ENCODE results near the gene GSK3B.

Gene GSK3B

DNA sequence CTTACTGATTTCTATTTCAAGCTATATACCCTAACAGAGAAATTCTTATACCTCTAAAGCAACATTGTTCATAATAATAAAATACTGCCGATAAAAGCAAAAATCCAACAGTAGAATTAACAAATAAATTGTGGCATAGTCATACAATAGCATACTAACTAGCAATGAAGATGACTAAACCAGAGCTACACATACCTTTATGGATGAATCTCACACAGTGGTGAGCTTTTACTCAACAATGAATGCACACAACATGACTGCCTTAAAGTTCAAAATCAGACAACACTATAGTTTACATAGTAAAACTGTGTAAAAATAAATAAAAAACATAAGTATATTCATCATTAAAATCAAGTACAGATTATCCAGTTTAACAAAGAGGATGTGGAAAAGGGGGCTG is 213.3 kb downstream of the GSK3B start:
- Histone ChIP-seq H3K36me3 (ENCODE audit: control insufficient read depth, insufficient read depth, low read length) (no peaks in the 10 kb centered on the region), H4K8ac (ENCODE audit: low read depth, low read length) (no peak overlapping the region), H4K5ac (ENCODE audit: low read length) (no peak overlapping the region), H3K23ac (ENCODE audit: low read length) (no peak overlapping the region), H3K4me3 (ENCODE audit: low read length) (no peak overlapping the region), H3K56ac (ENCODE audit: low read length) (no peak overlapping the region), H3K79me2 (ENCODE audit: control insufficient read depth, insufficient read depth, low read length) (no peaks in the 10 kb centered on the region), H2BK15ac (replicated peaks; ENCODE audit: low read depth) (no peak overlapping the region), H2AK5ac (ENCODE audit: low read length) (no peak overlapping the region), H3K4me1 (ENCODE audit: control insufficient read depth, low read depth, low read length) (no peaks in the 10 kb centered on the region), H3K9ac (ENCODE audit: low read length) (no peak overlapping the region), H3K18ac (ENCODE audit: low read length) (no peak overlapping the region), H2BK120ac (ENCODE audit: low read depth, low read length) (no peak overlapping the region), H2BK5ac (ENCODE audit: low read length) (no peak overlapping the region), H3K27ac (ENCODE audit: low read depth, low read length) (no peak overlapping the region), H3K4me2 (ENCODE audit: low read length) (no peak overlapping the region), H3K79me1 (ENCODE audit: low read length) (no peaks in the 10 kb centered on the region), H3K4ac (ENCODE audit: low read depth, low read length) (no peak overlapping the region), H3K27me3 (ENCODE audit: insufficient read depth, low read length, poor library complexity) (no peaks in the 10 kb centered on the region)
- WGBS (ENCODE audit: extremely low coverage, insufficient coverage, low lambda C conversion rate), result no CpG with 5 or more reads among the region's 1 CpG
- DNase-seq, result no peak

DNA sequence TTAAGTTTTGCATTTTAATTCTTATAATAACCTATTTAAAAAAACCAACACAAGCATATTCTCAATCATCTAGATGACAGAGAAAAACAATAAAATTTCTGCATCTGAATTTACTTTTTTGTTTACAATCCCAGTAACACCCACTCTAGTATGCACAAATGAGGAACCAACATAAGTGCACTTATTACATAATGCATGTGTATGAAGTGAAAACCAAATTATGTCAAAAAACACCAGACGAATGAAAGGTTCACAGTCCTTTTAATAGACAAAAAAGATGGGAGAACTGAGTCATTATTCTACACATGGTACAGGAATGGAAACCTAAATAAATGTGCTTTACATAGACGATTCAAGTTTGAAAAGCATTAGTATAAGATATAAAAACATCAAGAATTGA is 220.6 kb downstream of the GSK3B start:
- Histone ChIP-seq H4K5ac (ENCODE audit: low read length) (no peak overlapping the region), H2BK120ac (ENCODE audit: low read depth, low read length) (no peak overlapping the region), H3K4me1 (ENCODE audit: control insufficient read depth, low read depth, low read length) (no peaks in the 10 kb centered on the region), H3K27ac (ENCODE audit: low read depth, low read length) (no peak overlapping the region), H3K79me2 (ENCODE audit: control insufficient read depth, insufficient read depth, low read length) (no peaks in the 10 kb centered on the region), H3K36me3 (ENCODE audit: control insufficient read depth, insufficient read depth, low read length) (no peaks in the 10 kb centered on the region), H3K23ac (ENCODE audit: low read length) (no peak overlapping the region), H3K27me3 (ENCODE audit: insufficient read depth, low read length, poor library complexity) (no peaks in the 10 kb centered on the region), H3K18ac (ENCODE audit: low read length) (no peak overlapping the region), H3K4ac (ENCODE audit: low read depth, low read length) (no peak overlapping the region), H2BK5ac (ENCODE audit: low read length) (no peak overlapping the region), H2BK15ac (replicated peaks; ENCODE audit: low read depth) (no peak overlapping the region), H3K79me1 (ENCODE audit: low read length) (no peaks in the 10 kb centered on the region), H3K56ac (ENCODE audit: low read length) (no peak overlapping the region), H3K9ac (ENCODE audit: low read length) (no peak overlapping the region), H2AK5ac (ENCODE audit: low read length) (no peak overlapping the region), H4K8ac (ENCODE audit: low read depth, low read length) (no peak overlapping the region), H3K4me3 (ENCODE audit: low read length) (no peak overlapping the region), H3K4me2 (ENCODE audit: low read length) (no peak overlapping the region)
- no CpG with 5 or more reads among the region's 2 CpGs for WGBS (ENCODE audit: extremely low coverage, insufficient coverage, low lambda C conversion rate)
- DNase-seq, result no peak

GRCh38 chr3:119872773-119873172 is 221.5 kb downstream of the GSK3B start:
- no peak overlapping the region for H4K5ac ChIP-seq (ENCODE audit: low read length)
- H3K27ac ChIP-seq (ENCODE audit: low read depth, low read length), result no peak overlapping the region
- H3K79me1 ChIP-seq (ENCODE audit: low read length), result no peaks in the 10 kb centered on the region
- no peak overlapping the region for H4K8ac ChIP-seq (ENCODE audit: low read depth, low read length)
- no peak overlapping the region for H2BK120ac ChIP-seq (ENCODE audit: low read depth, low read length)
- H3K79me2 ChIP-seq (ENCODE audit: control insufficient read depth, insufficient read depth, low read length), result no peaks in the 10 kb centered on the region
- H3K18ac ChIP-seq (ENCODE audit: low read length), result no peak overlapping the region
- H3K36me3 ChIP-seq (ENCODE audit: control insufficient read depth, insufficient read depth, low read length), result no peaks in the 10 kb centered on the region
- no peak overlapping the region for H3K4me2 ChIP-seq (ENCODE audit: low read length)
- no peak overlapping the region for H3K56ac ChIP-seq (ENCODE audit: low read length)
- no peaks in the 10 kb centered on the region for H3K27me3 ChIP-seq (ENCODE audit: insufficient read depth, low read length, poor library complexity)
- no peak overlapping the region for H3K4ac ChIP-seq (ENCODE audit: low read depth, low read length)
- no CpG with 5 or more reads among the region's 2 CpGs for WGBS (ENCODE audit: extremely low coverage, insufficient coverage, low lambda C conversion rate)
- H3K4me3 ChIP-seq (ENCODE audit: low read length), result no peak overlapping the region
- no peak overlapping the region for H2AK5ac ChIP-seq (ENCODE audit: low read length)
- H3K9ac ChIP-seq (ENCODE audit: low read length), result no peak overlapping the region
- H2BK5ac ChIP-seq (ENCODE audit: low read length), result no peak overlapping the region
- H3K23ac ChIP-seq (ENCODE audit: low read length), result no peak overlapping the region
- H2BK15ac ChIP-seq (replicated peaks; ENCODE audit: low read depth), result no peak overlapping the region
- H3K4me1 ChIP-seq (ENCODE audit: control insufficient read depth, low read depth, low read length), result no peaks in the 10 kb centered on the region
- DNase-seq, result no peak

GRCh38 chr3:119871571-119871970 is 222.7 kb downstream of the GSK3B start:
- Histone ChIP-seq H4K5ac (ENCODE audit: low read length) (no peak overlapping the region), H3K56ac (ENCODE audit: low read length) (no peak overlapping the region), H3K9ac (ENCODE audit: low read length) (no peak overlapping the region), H3K18ac (ENCODE audit: low read length) (no peak overlapping the region), H2BK5ac (ENCODE audit: low read length) (no peak overlapping the region), H3K36me3 (ENCODE audit: control insufficient read depth, insufficient read depth, low read length) (no peaks in the 10 kb centered on the region), H3K4me3 (ENCODE audit: low read length) (no peak overlapping the region), H3K23ac (ENCODE audit: low read length) (no peak overlapping the region), H3K4me1 (ENCODE audit: control insufficient read depth, low read depth, low read length) (no peaks in the 10 kb centered on the region), H2BK120ac (ENCODE audit: low read depth, low read length) (no peak overlapping the region), H2AK5ac (ENCODE audit: low read length) (no peak overlapping the region), H2BK15ac (replicated peaks; ENCODE audit: low read depth) (no peak overlapping the region), H3K27me3 (ENCODE audit: insufficient read depth, low read length, poor library complexity) (no peaks in the 10 kb centered on the region), H3K4me2 (ENCODE audit: low read length) (no peak overlapping the region), H3K79me1 (ENCODE audit: low read length) (no peaks in the 10 kb centered on the region), H3K79me2 (ENCODE audit: control insufficient read depth, insufficient read depth, low read length) (no peaks in the 10 kb centered on the region), H3K27ac (ENCODE audit: low read depth, low read length) (no peak overlapping the region), H3K4ac (ENCODE audit: low read depth, low read length) (no peak overlapping the region), H4K8ac (ENCODE audit: low read depth, low read length) (no peak overlapping the region)
- no peak for DNase-seq
- no CpG with 5 or more reads among the region's 1 CpG for WGBS (ENCODE audit: extremely low coverage, insufficient coverage, low lambda C conversion rate)

- Histone ChIP-seq H3K27me3 (ENCODE audit: insufficient read depth, low read length, poor library complexity) (no peaks in the 10 kb centered on the region), H3K56ac (ENCODE audit: low read length) (no peak overlapping the region), H3K23ac (ENCODE audit: low read length) (no peak overlapping the region), H3K4me3 (ENCODE audit: low read length) (no peak overlapping the region), H2BK5ac (ENCODE audit: low read length) (no peak overlapping the region), H4K8ac (ENCODE audit: low read depth, low read length) (no peak overlapping the region), H3K9ac (ENCODE audit: low read length) (no peak overlapping the region), H3K27ac (ENCODE audit: low read depth, low read length) (no peak overlapping the region), H3K79me1 (ENCODE audit: low read length) (no peaks in the 10 kb centered on the region), H3K36me3 (ENCODE audit: control insufficient read depth, insufficient read depth, low read length) (no peaks in the 10 kb centered on the region), H3K18ac (ENCODE audit: low read length) (no peak overlapping the region), H3K4ac (ENCODE audit: low read depth, low read length) (no peak overlapping the region), H3K4me2 (ENCODE audit: low read length) (no peak overlapping the region), H3K4me1 (ENCODE audit: control insufficient read depth, low read depth, low read length) (no peaks in the 10 kb centered on the region), H4K5ac (ENCODE audit: low read length) (no peak overlapping the region), H3K79me2 (ENCODE audit: control insufficient read depth, insufficient read depth, low read length) (no peaks in the 10 kb centered on the region), H2BK15ac (replicated peaks; ENCODE audit: low read depth) (no peak overlapping the region), H2BK120ac (ENCODE audit: low read depth, low read length) (no peak overlapping the region), H2AK5ac (ENCODE audit: low read length) (no peak overlapping the region)
- no peak for DNase-seq
Observed at GRCh38 chr3:119870512-119870911, 223.7 kb downstream of the GSK3B start.

DNA sequence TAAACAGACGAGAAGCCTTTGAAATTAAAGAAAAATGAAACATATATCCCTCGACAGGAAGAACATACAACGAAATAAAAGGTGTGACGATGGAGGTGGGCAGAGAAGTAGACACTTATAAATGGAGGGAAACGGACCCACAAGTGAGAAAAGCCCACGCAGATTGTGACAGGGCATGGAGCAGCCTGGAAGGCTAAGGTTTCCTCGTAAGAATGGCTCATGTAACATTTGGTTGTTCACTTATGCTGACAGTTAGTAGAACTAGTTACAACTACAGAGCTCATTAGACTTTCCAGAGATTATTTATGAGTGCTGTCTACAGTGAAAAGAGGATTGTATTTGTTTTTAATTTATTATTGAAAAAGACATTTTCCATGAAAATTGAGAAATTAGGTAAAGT is 229.8 kb downstream of the GSK3B start:
- Histone ChIP-seq H3K79me1 (ENCODE audit: low read length) (no peaks in the 10 kb centered on the region), H3K36me3 (ENCODE audit: control insufficient read depth, insufficient read depth, low read length) (no peaks in the 10 kb centered on the region), H3K4me2 (ENCODE audit: low read length) (no peak overlapping the region), H3K9ac (ENCODE audit: low read length) (no peak overlapping the region), H3K56ac (ENCODE audit: low read length) (no peak overlapping the region), H3K27ac (ENCODE audit: low read depth, low read length) (no peak overlapping the region), H4K5ac (ENCODE audit: low read length) (no peak overlapping the region), H3K79me2 (ENCODE audit: control insufficient read depth, insufficient read depth, low read length) (no peaks in the 10 kb centered on the region), H3K18ac (ENCODE audit: low read length) (no peak overlapping the region), H2BK120ac (ENCODE audit: low read depth, low read length) (no peak overlapping the region), H2AK5ac (ENCODE audit: low read length) (no peak overlapping the region), H3K4ac (ENCODE audit: low read depth, low read length) (no peak overlapping the region), H3K4me1 (ENCODE audit: control insufficient read depth, low read depth, low read length) (no peaks in the 10 kb centered on the region), H2BK15ac (replicated peaks; ENCODE audit: low read depth) (no peak overlapping the region), H3K4me3 (ENCODE audit: low read length) (no peak overlapping the region), H3K27me3 (ENCODE audit: insufficient read depth, low read length, poor library complexity) (no peaks in the 10 kb centered on the region), H2BK5ac (ENCODE audit: low read length) (no peak overlapping the region), H3K23ac (ENCODE audit: low read length) (no peak overlapping the region), H4K8ac (ENCODE audit: low read depth, low read length) (no peak overlapping the region)
- no peak for DNase-seq
- no CpG with 5 or more reads among the region's 7 CpGs for WGBS (ENCODE audit: extremely low coverage, insufficient coverage, low lambda C conversion rate)
